ENCODE data around the gene TMCC3. TPM values are rescaled to one million over a fixed set of nuclear protein-coding genes. Genes with fewer than 3 reads are reported as not detected.

TMCC3 gene
- total RNA-seq, 1 donor from 2014 or later: 11.0 TPM

- no peaks in the 10 kb centered on the region for H3K9me3 ChIP-seq
- DNase-seq (ENCODE audit: low spot score in 2 of 2): no peak
- TF ChIP-seq CTCF (IDR thresholded peaks at IDR 0.05): no peak
- peaks cover 0 to under 1% of the 10 kb centered on the region in 2 donors for H3K4me1 ChIP-seq
- no peak overlapping the region for H3K27ac ChIP-seq
- no peaks in the 10 kb centered on the region for H3K36me3 ChIP-seq
- no peak overlapping the region for H3K4me3 ChIP-seq
- H3K27me3 ChIP-seq: no peaks in the 10 kb centered on the region
- intact Hi-C loops (cut with DNase I): no loop called here
These were observed 34.2 kb upstream of the TMCC3 start for GRCh38 chr12:94684416-94685142.

GRCh38 chr12:94679554-94680195, 29.3 kb upstream of the TMCC3 start:
- Histone ChIP-seq H3K27me3 (no peaks in the 10 kb centered on the region), H3K36me3 (no peaks in the 10 kb centered on the region), H3K27ac (no peak overlapping the region), H3K9me3 (no peaks in the 10 kb centered on the region), H3K4me3 (no peak overlapping the region), H3K4me1 (peaks cover 0 to 3% of the 10 kb centered on the region in 2 donors)
- DNase-seq (ENCODE audit: low spot score in 2 of 2): no peak
- intact Hi-C loops (cut with DNase I): no loop called here
- no peak for TF ChIP-seq CTCF (IDR thresholded peaks at IDR 0.05)

- no peak for DNase-seq (ENCODE audit: low spot score in 2 of 2)
- TF ChIP-seq CTCF (IDR thresholded peaks at IDR 0.05): no peak
These were observed 28.5 kb upstream of the TMCC3 start for GRCh38 chr12:94678849-94679248.

GRCh38 chr12:94678379-94678778, 28.0 kb upstream of the TMCC3 start:
- Histone ChIP-seq H3K4me1 (peaks cover 0 to 10% of the 10 kb centered on the region in 2 donors), H3K36me3 (no peaks in the 10 kb centered on the region), H3K27me3 (no peaks in the 10 kb centered on the region), H3K9me3 (no peaks in the 10 kb centered on the region), H3K27ac (no peak overlapping the region), H3K4me3 (no peak overlapping the region)
- no peak for TF ChIP-seq CTCF (IDR thresholded peaks at IDR 0.05)
- intact Hi-C loops (cut with DNase I): no loop called here
- DNase-seq (ENCODE audit: low spot score in 2 of 2): no peak

More at GRCh38 chr12:94678849-94679248, 28.5 kb upstream of the TMCC3 start:
- intact Hi-C loops (cut with DNase I): no loop called here
- Histone ChIP-seq H3K27me3 (no peaks in the 10 kb centered on the region), H3K9me3 (no peaks in the 10 kb centered on the region), H3K4me3 (no peak overlapping the region), H3K27ac (no peak overlapping the region), H3K4me1 (peaks cover 0 to 8% of the 10 kb centered on the region in 2 donors), H3K36me3 (no peaks in the 10 kb centered on the region)

GRCh38 chr12:94677778-94678177, 27.4 kb upstream of the TMCC3 start:
- Histone ChIP-seq H3K27ac (no peak overlapping the region), H3K27me3 (no peaks in the 10 kb centered on the region), H3K4me1 (peaks cover 0 to 11% of the 10 kb centered on the region in 2 donors), H3K4me3 (no peak overlapping the region), H3K36me3 (no peaks in the 10 kb centered on the region), H3K9me3 (no peaks in the 10 kb centered on the region)
- DNase-seq (ENCODE audit: low spot score in 2 of 2): no peak
- TF ChIP-seq CTCF (IDR thresholded peaks at IDR 0.05): no peak
- intact Hi-C loops (cut with DNase I): no loop called here

All from ascending aorta (tissue), 2 donors.